ENCODE measurements around the gene AXL.

- no peak for TF ChIP-seq CTCF (IDR thresholded peaks at IDR 0.05 in 8 of 11, conservative IDR thresholded peaks at IDR 0.05 in 3 of 11)
- no peak for TF ChIP-seq POLR2A (IDR thresholded peaks at IDR 0.05)
These were observed 20.3 kb downstream of the AXL start for GRCh38 chr19:41239363-41239762.
